Lung (tissue), 12 donors: ENCODE data around the gene MYH11. TPM values are rescaled to one million over a fixed set of nuclear protein-coding genes. Genes with fewer than 3 reads are reported as not detected.
A peak's percentile ranks its signal among the peaks of the same experiment; 100 is the strongest.

Source experiments
- ATAC-seq: fragments of 200-7000 bp; cut with Tn5 transposase; one replicate; pipeline ENCODE4 v1.9.1; 2020; ENCODE audit warnings: moderate number of reproducible peaks; ENCODE audit not compliant: insufficient read depth, low FRiP score
- DNase-seq, 3 donors: peaks; one replicate each; pipeline ENCODE4 v3.0.0-alpha.2; 2013 to 2017
- H3K27ac ChIP-seq, 2 donors: one replicate each; pipeline ENCODE4 v1.5.1; 2013; ENCODE audit warnings: mild to moderate bottlenecking in 2 of 2, moderate library complexity in 2 of 2, control low read depth in 1 of 2, inconsistent platforms in 1 of 2, low read depth in 1 of 2, low read length in 1 of 2
- H3K27me3 ChIP-seq, 3 donors: one replicate each; pipeline ENCODE4 v1.5.1; 2013; ENCODE audit warnings: low read length in 2 of 3; ENCODE audit not compliant: control insufficient read depth in 3 of 3, insufficient read depth in 3 of 3
- H3K36me3 ChIP-seq, 4 donors: one replicate each; pipeline ENCODE4 v1.5.1; 2013; ENCODE audit warnings: low read length in 4 of 4, mild to moderate bottlenecking in 1 of 4, moderate library complexity in 1 of 4; ENCODE audit not compliant: control insufficient read depth in 4 of 4, insufficient read depth in 4 of 4
- H3K4me1 ChIP-seq, 5 donors: one replicate each; pipeline ENCODE4 v1.5.1; 2013; ENCODE audit warnings: low read length in 5 of 5, mild to moderate bottlenecking in 2 of 5, moderate library complexity in 1 of 5; ENCODE audit not compliant: control insufficient read depth in 5 of 5, insufficient read depth in 5 of 5
- H3K4me3 ChIP-seq: one replicate; pipeline ENCODE4 v1.5.1; 2013; ENCODE audit warnings: mild to moderate bottlenecking, control low read depth, moderate library complexity
- H3K9ac ChIP-seq, 2 donors: one replicate each; pipeline ENCODE4 v1.5.1; 2013; ENCODE audit warnings: low read length in 2 of 2, control low read depth in 1 of 2; ENCODE audit not compliant: insufficient read depth in 1 of 2
- H3K9me3 ChIP-seq, 4 donors: one replicate each; pipeline ENCODE4 v1.5.1; 2013; ENCODE audit warnings: low read length in 3 of 4, mild to moderate bottlenecking in 1 of 4, moderate library complexity in 1 of 4; ENCODE audit not compliant: control insufficient read depth in 4 of 4, insufficient read depth in 3 of 4
- whole genome bisulfite sequencing, 2 donors: extraction: QIAGEN DNeasy Blood & Tissue Kit; methylation state at CpG; one replicate each; pipeline ENCODE4 v1.1.7; 2013; 5-methylcytosine and 5-hydroxymethylcytosine counted together
- polyA plus RNA-seq, 2 donors: library from polyadenylated mRNA; stranded (reverse); fragments of 200-250 nt; gene quantifications; one replicate each; pipeline ENCODE4 v1.2.1, GENCODE V29; 2013
- total RNA-seq, 2 donors: library from RNA; depleted of rRNA in 1 of 2; stranded (reverse); fragments of >200 nt in 1 of 2; gene quantifications; one replicate each; pipeline ENCODE4 v1.2.1, GENCODE V29; 2014 to 2021
- TF ChIP-seq, protein P1 (sequence below): IDR thresholded peaks from 2 replicates; pipeline ENCODE4 v1.5.1; 2012; ENCODE audit warnings: mild to moderate bottlenecking; ENCODE audit errors: control extremely low read depth, extremely low read depth
- donor health status: control.
- donor health status: control.
- donor health status: Bipolar disorder and iron deficiency.
- donor health status: healthy.
- donor health status: DM: yes; HTN: yes; CAD: no.

The MYH11 gene
- total and polyA plus RNA-seq, 4 donors, result 25.7 to 146 (median 55.0) TPM

DNA sequence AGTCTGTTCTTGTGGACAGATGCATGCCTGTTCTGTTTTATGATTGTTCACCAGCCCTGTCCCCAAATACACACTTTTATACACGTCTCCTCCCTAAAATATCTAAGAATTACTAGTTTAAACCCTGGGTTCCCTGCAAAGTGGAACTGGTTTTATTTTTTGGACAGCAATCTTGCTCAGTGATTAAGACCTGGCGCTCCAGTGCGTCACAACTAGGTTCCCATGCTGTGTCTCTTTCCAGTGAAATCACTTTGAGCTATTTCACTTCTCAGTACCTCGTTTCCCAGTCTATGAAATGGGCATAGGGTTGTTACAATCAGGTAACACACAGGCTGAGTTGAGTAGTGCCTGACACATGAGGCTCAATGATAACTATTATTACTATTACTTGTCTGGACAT lies 30.5 kb upstream of the MYH11 start:
- TF ChIP-seq, protein P1, sequence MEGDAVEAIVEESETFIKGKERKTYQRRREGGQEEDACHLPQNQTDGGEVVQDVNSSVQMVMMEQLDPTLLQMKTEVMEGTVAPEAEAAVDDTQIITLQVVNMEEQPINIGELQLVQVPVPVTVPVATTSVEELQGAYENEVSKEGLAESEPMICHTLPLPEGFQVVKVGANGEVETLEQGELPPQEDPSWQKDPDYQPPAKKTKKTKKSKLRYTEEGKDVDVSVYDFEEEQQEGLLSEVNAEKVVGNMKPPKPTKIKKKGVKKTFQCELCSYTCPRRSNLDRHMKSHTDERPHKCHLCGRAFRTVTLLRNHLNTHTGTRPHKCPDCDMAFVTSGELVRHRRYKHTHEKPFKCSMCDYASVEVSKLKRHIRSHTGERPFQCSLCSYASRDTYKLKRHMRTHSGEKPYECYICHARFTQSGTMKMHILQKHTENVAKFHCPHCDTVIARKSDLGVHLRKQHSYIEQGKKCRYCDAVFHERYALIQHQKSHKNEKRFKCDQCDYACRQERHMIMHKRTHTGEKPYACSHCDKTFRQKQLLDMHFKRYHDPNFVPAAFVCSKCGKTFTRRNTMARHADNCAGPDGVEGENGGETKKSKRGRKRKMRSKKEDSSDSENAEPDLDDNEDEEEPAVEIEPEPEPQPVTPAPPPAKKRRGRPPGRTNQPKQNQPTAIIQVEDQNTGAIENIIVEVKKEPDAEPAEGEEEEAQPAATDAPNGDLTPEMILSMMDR, result no peak
- no peak overlapping the region for H3K27ac ChIP-seq
- H3K9ac ChIP-seq, result peak overlapping the region in 1 of 2 donors; percentile 85
- no peaks in the 10 kb centered on the region for H3K27me3 ChIP-seq
- ATAC-seq (no peak), DNase-seq (no peak)
- H3K4me3 ChIP-seq, result peak overlapping the region; percentile 90
- WGBS, 2 donors, result 85 to 91% methylated on average over 4 of the region's 4 CpGs
- no peaks in the 10 kb centered on the region for H3K9me3 ChIP-seq
- peaks cover 3 to 6% (median 4%) of the 10 kb centered on the region in 4 donors for H3K36me3 ChIP-seq
- peaks cover 5 to 15% (median 12%) of the 10 kb centered on the region in 5 donors for H3K4me1 ChIP-seq

- Histone ChIP-seq H3K9ac (no peak overlapping the region), H3K9me3 (no peaks in the 10 kb centered on the region), H3K36me3 (peaks cover 3 to 9% (median 5%) of the 10 kb centered on the region in 4 donors), H3K27me3 (no peaks in the 10 kb centered on the region), H3K27ac (no peak overlapping the region), H3K4me1 (peaks cover 5 to 15% (median 12%) of the 10 kb centered on the region in 5 donors), H3K4me3 (no peak overlapping the region)
- DNase-seq (no peak), ATAC-seq (no peak)
- WGBS, 2 donors, result 69 to 70% methylated on average over 1 of the region's 1 CpG
- TF ChIP-seq, protein P1, result no peak
These were observed 29.2 kb upstream of the MYH11 start for GRCh38 chr16:15886078-15886477.

GRCh38 chr16:15885560-15886001 lies 28.8 kb upstream of the MYH11 start:
- H3K9me3 ChIP-seq, result no peaks in the 10 kb centered on the region
- TF ChIP-seq, protein P1, result no peak
- no peak overlapping the region for H3K27ac ChIP-seq
- H3K4me1 ChIP-seq, result peaks cover 5 to 15% (median 12%) of the 10 kb centered on the region in 5 donors
- peaks cover 3 to 11% (median 5%) of the 10 kb centered on the region in 4 donors for H3K36me3 ChIP-seq
- ATAC-seq, result no peak
- H3K27me3 ChIP-seq, result no peaks in the 10 kb centered on the region
- WGBS, 2 donors, result 92% methylated on average over 5 of the region's 5 CpGs
- no peak overlapping the region for H3K9ac ChIP-seq
- DNase-seq, result no peak
- H3K4me3 ChIP-seq, result no peak overlapping the region

DNA sequence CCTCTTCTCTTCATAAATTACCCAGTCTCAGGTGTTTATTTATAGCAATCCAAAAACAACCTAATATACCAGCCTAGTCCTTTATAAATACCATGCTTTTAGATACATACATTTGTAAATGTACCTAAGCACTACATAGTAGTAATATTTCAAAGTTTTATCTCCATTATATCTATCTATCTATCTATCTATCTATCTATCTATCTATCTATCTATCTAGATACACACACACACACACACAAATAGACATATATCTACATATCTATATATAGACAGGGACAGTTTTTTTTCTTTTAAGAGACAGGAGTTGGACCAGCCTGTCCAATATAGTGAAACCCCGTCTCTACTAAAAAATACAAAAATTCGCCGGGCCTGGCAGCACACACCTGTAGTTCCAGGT lies 25.7 kb upstream of the MYH11 start:
- WGBS, 2 donors, result 98 to 100% methylated on average over 3 of the region's 3 CpGs
- TF ChIP-seq, protein P1, result no peak
- H3K4me1 ChIP-seq, result peaks cover 4 to 13% (median 6%) of the 10 kb centered on the region in 5 donors
- H3K27me3 ChIP-seq, result no peaks in the 10 kb centered on the region
- DNase-seq (no peak), ATAC-seq (no peak)
- H3K4me3 ChIP-seq, result no peak overlapping the region
- H3K9ac ChIP-seq, result no peak overlapping the region
- peaks cover 0 to 18% (median 10%) of the 10 kb centered on the region in 4 donors for H3K36me3 ChIP-seq
- no peaks in the 10 kb centered on the region for H3K9me3 ChIP-seq
- no peak overlapping the region for H3K27ac ChIP-seq
